ENCODE data around the gene PTH2R.

- no peak for TF ChIP-seq CTCF (IDR thresholded peaks at IDR 0.05; ENCODE audit: insufficient read depth, low read length, poor library complexity, severe bottlenecking)
- TF ChIP-seq EZH2phosphoT487 (conservative IDR thresholded peaks at IDR 0.05; ENCODE audit: low read length) = no peak
These were observed 72.8 kb downstream of the PTH2R start for GRCh38 chr2:208479342-208479741.
